ENCODE measurements around the gene NDUFB2.
"Not testable (repeated sequence)": the region's sequence is repeated elsewhere in the genome, so short reads cannot be mapped to it uniquely, and the experiment has no call there.

NDUFB2 gene

DNA sequence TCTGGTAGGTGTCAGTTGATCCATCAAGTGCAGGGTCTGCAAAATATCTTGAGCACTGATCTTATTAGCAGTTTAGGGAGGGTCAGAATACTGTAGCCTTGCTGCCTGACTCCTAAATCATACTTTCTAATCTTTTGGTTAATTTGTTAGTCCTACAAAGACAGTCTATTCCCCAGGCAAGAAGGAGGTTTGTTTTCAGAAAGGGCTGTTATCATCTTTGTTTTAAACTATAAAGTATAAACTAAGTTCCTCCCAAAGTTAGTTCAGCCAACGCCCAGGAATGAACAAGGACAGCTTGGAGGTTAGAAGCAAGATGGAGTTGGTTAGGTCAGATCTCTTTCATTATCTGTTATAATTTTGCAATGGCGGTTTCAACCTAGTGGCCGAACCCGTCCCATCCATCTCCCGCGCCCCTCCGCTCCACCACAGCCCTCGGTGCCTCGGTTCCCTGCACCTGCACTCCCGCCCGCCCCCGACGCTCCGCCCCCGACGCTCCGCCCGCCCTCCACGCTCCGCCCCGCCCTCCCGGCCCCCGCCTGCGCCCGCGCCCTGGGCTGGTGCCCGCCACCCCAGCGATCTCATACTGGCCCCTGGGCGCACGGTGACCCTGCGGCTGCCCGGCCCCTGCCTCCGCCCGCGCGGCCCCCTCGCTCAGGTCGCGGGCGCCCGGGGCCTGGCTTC, 24.0 kb upstream of the NDUFB2 start, which contains the start of gene ADCK2:
Gene ADCK2, plus strand, starts transcription at position 564 of the 681 bp plus-strand sequence. CDS start 386 bp downstream, outside the sequence.
- DNase-seq (ENCODE audit: low read depth): peak; percentile 43

DNA sequence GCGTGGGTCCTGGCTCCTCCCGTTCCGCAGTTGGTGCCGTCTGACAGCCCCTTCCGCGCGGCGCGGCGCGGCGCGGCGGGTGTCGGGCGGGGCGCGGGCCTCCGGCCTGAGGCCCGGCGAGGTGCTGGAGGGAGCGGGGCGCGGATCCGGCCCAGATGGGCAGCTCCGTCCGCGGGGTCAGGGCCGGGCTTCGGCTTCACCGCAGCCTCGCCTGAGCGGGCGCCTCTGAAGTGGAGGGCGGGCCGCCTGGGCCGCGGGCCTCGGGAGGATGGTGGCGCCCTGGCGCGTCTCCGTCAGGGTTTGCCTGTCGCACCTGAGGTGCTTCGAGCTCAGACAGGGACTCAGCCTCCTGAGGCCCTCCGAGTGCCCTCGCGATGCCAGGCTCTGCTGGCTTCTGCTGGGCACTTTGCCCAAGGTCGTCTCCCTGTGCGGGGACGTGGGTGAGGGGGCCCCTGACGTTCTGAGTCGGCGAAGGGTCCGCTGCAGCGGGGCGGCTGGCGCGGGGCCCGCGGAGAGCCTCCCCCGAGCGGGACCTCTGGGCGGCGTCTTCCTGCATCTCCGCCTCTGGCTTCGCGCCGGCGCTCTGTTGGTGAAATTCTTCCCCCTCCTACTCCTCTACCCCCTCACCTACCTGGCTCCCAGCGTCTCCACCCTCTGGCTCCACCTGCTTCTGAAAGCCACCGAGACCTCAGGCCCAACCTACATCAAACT, 23.3 kb upstream of the NDUFB2 start:
- DNase-seq (ENCODE audit: low read depth): peak; percentile 40

DNA sequence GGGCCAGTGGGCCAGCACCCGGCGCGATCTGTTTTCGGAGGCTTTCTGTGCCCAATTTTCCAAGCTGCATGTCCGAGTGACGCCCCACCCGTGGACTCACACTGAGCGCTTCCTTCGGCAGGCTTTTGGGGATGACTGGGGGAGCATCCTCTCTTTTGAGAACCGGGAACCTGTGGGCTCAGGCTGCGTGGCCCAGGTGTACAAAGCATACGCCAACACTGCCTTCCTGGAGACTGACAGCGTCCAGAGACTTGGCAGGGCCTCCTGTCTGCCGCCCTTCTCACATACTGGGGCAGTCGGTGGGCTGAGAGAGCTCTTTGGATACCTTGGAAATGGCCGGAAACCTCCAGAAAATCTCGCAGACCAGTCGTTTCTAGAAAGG, 22.7 kb upstream of the NDUFB2 start:
- no peak for DNase-seq (ENCODE audit: low read depth)

DNA sequence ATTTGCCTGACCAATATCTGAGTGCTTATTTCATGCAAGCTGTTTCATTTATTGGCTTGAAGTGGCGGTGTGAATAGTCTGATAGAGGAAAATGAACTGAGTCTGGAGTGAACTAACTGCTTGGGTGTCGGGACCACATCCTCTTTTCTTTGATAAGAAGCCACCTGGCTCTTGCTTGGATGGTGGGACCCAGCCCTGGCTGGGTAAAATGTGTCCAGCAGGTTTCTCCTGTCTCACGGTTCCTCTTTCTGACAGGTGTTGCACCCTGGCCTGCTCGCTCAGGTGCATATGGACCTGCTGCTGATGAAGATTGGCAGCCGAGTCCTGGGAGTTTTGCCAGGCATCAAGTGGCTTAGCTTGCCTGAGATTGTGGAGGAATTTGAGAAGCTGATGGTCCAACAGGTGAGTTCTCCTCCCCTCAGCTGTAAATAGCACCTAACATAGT, 22.1 kb upstream of the NDUFB2 start:
- DNase-seq (ENCODE audit: low read depth): no peak

DNA sequence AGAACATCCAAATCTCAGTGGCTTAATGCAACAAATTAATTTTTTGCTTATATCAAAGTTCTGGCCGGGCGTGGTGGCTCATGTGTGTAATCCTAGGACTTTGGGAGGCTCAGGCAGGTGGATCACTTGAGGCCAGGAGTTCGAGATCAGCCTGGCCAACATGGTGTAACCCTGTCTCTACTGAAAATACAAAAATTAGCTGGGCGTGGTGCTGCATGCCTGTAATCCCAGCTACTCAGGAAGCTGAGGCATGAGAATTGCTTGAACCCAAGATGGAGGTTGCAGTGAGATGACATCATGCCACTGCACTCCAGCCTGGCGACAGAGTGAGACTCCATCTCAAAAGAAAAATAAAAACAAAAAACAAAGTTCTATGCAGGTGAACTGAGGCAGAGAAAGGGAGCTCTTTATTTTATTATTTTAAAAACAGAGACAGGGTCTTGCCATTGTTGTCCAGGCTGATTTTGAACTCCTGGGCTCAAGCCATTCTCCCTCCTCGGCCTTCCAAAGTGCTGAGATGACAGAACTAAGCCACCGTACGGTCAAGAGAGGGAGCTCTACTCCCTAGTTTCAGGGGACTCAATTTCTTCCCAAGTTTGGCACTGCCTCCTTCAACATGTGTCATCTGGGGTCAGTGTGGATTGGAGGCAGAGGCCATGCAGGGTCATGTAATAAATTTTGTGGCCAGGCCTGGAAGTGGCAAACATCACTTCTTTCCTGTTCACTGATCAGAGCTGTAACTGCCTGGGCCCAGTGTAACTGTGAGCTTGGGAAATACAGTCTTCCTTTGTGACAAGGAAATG, 21.4 kb upstream of the NDUFB2 start:
- DNase-seq (ENCODE audit: low read depth): no peak

DNA sequence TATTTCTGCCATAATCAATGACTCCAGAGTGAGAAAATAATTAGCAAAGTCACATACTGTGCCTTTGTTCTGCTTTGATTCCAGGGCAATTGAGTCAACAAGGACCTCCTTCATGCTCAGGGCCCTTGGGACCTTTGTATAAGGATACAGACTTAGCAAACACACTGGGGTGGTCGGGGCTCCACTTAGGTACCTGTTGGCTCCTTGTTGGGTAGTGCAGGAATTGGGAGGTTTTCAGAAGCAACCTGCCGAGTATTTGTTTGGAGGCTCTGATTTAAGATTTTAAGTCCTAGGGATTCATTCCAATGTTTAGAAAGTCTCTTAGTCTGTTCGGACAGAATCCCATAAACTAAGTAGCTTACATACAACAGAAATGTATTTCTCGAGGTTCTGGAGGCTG, 20.8 kb upstream of the NDUFB2 start:
- DNase-seq (ENCODE audit: low read depth): no peak

DNA sequence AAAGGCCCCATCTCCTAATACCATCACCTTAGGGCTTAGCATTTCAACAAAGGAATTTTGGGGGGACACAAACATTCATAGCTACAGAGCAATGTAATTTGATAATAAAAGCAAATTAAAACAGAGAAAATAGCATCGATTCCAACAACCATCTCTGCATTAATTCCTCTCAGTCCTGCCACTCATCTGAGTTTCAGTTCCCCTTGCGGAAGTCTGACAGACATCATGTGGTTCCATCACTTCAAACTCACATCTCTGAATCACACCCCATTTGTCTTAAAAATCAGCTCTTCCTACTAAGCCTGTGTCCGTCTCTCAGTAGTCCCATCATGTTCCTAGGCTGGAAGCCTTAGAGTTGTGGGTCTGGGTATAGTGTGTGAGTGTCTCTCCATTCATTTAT, 20.2 kb upstream of the NDUFB2 start:
- no peak for DNase-seq (ENCODE audit: low read depth)

DNA sequence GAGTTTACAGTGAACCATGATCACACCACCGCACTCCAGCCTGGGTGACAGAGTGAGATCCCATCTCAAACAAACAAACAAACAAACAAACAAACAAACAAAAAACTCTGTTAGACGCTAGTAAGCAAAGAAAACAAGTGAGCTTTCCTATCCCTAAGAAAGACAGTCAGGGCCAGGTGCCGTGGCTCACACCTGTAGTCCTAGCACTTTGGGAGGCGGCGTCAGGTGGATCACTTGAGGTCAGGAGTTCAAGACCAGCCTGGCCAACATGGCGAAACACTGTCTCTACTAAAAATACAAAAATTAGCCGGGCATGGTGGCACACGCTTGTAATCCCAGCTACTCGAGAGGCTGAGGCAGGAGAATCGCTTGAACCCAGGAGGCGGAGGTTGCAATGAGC, 19.6 kb upstream of the NDUFB2 start:
- not testable (repeated sequence) for DNase-seq (ENCODE audit: low read depth)

DNA sequence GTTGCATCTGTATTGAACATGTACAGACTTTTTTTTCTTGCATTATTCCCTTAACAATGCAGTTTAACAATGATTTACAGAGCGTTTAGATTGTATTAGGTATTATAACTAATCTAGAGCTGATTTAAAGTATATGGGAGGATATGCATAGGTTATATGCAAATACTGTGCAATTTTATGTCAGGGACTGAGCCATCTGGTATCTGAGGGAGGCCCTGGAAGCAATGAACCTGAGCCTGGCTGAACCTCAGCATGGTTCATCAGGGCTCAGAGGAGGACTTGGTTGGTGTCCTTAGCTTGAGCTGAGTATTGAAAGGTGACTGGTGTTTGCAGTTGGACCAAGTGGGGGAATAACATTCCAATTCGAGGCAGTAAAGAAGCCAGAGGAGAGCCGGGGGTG, 19.0 kb upstream of the NDUFB2 start:
- DNase-seq (ENCODE audit: low read depth): no peak

DNA sequence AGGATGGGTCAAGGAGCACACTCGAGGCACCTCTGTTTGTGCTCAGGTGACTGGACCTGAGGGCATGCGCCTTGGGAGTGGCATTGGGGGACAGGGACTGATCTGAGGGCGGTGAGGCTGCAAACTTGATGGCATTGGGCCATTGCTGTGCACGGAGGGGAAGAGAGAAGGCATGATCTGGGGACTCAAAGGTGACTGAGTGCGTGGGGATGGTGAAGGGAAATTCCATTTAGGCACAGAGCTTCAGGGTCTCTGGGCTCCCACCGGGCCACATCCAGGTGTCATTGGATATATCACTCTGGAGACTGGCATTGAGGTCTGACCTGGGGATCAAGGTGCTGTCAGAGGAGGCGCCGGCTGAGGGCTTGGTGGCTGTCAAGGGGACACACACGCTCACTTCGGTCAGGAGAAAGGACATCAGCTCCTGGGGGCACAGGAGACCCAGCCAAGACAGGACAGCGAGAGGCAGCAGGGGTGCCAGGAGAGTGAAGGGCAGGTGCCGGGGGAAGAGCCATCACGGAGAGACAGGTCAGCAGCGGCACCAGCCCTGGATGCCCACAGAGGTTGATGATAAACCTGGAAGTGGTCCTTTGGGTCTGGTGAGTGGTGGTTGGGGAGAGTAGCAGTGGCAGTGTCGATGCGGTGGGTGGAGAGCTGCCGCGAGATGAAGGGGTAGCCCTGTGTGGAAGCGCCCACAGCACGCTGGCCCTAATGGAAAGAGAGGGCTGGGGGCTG, 18.3 kb upstream of the NDUFB2 start:
- no peak for DNase-seq (ENCODE audit: low read depth)

DNA sequence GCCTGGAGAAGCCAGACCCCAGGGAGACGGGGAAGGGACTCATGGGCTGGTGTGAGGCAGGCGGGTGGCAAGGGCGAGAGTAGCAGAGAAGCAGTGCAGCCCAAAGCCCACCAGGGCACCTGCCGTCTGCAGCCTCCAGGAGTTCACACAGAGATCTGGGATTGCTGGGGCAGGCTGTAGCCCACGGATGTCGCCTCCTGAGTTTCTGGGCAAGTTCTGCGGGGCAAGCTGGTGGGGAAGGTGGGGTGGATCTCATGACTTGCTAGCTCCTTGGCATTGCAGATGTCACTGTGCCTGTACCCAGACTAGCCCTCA, 17.7 kb upstream of the NDUFB2 start:
- no peak for DNase-seq (ENCODE audit: low read depth)

DNA sequence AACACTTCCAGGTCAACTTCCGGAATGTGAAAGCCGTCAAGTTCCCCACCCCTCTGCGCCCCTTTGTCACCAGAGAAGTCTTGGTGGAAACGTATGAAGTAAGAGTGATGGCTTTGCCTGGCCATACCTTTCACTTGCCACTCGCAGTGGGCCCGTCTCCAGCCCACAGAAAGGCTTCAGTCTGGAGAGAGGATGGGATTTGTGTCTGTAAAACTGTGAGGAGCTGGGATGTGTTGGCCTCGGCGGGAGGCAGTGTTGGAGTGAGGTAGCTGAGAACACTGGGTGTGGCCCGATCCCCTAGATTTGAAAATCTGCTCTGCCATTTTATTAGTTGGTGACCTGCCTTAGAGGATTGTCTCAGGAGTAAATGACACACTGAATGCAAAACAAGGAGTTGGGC, 17.3 kb upstream of the NDUFB2 start:
- no peak for DNase-seq (ENCODE audit: low read depth)

DNA sequence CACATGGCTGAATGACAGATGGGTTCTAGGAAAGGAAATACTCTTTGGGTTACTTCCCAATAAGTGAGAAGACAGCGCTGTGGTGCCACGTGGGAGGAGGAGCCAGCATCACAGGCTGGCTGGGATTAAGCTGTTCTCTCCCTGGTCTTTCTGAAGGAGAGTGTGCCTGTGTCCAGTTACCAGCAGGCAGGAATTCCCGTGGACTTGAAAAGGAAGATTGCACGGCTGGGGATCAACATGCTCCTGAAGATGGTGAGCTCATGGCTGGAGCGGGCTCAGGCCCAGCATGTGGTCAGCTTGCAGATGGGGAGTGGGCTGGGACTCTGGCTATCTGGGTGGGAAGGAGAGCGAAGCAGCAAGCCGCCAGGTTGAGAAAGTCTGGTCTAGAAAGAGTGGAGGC, 15.6 kb upstream of the NDUFB2 start:
- DNase-seq (ENCODE audit: low read depth): no peak

DNA sequence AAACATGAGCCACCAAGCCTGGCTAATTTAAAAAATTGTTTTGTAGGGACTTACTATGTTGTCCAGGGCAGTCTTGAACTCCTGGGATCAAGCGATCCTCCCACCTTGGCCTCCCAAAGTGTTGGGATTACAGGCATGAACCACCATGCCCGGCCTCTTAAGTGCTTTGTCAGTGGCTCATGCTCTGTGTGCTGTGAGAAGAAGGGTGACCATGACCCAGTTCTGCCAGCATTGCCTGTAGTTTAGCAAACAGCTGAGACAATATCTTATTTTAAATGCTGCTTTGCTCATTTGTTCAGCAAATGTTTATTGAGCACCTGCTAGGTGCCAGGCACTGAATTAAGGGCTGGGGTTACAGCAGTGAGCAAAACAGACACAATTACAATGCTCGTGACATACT, 14.7 kb upstream of the NDUFB2 start:
- no peak for DNase-seq (ENCODE audit: low read depth)

DNA sequence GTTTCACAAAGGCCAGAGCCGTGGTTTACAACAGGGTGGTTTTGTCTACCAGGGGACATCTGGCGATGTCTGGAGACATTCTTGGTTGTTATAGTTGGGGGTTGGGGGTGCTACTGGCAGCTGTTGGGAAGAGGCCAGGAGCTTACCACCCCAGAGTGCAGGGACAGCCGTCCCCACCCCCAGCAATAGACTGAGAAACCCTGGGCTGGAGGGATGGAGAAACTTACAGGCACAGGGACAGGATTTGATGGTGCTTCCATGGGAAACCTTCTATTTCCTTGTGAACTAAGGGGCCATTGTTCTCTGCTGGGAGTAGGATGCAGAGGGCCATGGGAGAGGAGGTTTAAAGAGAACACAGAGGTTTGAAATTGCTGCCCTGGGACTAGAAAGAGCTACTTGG, 12.9 kb upstream of the NDUFB2 start:
- DNase-seq (ENCODE audit: low read depth): no peak

DNA sequence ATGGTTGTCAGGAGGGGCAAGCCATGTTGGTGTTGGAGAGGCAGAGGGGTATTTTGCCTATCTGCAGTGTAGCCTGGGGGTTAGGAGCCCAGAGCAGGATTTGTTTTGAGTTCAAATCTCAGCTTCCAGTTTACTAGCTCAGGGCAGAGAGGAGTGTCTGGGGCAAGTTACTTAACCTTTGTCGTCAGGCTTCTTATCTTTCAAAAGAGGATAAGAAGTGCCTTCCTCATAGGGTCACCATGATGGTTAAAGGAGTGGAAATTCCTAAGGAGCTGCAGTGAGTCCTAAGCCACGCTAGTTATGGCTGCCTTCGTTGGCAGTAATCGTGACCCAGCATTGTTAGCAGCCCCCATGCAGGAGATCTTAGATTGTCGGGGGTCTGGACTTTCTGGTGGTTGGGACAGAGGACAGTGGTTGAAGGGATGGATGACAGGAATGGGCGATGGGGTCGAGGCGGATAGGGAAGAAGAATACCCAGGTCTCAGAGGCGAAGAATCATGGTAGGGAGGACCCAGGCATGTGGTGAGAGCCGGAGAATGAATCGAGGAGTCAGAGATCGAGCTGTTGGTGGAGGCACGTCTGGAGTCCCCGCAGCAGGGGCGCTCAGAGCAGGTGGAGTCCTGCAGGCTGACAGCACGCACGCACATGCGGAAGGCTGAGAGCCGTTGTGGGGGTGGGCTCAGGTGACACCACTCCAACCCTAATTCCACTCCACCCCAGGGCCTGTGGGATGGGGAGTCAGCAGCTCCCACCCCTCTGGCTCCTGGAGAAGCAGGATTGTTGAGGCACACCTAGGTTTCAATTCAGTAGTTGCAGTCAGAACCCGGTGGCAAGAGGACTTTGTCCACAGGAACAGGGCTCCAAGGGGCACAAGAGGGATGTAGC, 12.2 kb upstream of the NDUFB2 start:
- no peak for DNase-seq (ENCODE audit: low read depth)

DNA sequence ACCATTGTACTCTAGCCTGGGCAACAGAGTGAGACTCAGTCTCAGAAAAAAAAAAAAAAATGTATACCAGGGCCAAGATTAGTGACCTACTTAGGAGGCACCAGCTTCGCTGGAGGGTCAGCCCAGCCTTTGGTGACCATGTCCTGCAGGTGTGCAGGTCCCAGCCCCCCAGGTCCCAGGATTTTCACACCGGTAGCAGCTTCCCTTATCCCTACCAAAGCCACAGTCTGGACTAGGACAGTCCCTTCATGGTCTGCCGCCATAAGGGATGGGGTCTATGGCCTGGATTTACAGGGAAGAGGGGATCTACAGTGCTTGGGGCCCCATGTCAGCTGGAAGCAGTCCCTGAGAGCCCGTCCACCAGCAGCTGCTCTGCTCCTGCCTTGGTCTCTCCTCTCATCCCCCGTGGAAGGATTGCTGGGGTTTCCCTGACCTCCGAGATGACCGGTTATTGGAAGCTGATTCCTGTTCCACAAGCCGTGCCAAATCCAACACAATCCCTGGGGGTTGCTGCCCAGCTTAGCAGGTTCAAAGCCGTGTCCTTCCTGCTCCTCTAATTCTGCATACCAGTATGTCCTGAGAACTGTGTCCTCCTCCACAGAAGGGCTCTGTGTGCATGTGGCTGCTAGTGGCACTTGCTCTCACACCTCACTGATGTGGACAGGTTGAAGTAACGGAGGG, 11.0 kb upstream of the NDUFB2 start:
- no peak for DNase-seq (ENCODE audit: low read depth)

DNA sequence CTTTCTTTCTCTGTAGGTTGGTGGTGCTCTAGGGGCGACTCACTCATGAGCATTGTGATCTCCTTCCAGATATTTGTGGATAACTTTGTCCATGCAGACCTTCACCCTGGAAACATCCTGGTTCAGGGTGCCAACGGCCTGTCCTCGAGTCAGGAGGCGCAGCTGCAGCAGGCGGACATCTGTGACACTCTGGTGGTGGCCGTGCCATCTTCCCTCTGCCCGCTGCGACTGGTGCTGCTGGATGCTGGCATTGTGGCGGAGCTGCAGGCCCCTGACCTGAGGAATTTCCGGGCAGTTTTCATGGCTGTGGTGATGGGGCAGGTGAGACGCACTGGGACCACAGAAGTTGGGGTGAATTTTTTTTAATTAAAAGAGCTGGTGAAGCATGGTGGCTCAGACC, 9.6 kb upstream of the NDUFB2 start:
- DNase-seq (ENCODE audit: low read depth): no peak

DNA sequence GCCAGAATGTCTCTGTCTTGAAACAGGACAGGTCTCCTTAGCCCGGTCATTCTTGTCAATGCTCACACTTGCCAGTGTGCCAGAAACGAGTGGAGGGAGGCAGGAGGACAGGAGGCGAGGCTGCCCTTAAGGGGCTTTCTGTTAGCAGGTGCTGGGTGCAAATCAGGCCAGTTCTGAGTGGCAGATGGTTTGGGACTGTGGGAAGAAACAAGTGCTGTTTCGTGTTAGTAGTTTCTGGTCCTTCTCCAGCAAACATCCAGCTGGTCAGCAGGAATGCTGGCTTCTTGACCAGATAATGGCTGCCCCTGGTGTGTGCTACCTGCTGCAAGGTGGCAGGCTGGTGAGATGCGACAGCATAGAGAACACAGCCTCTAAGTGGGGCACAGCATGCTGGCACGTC, 8.2 kb upstream of the NDUFB2 start:
- DNase-seq (ENCODE audit: low read depth): no peak

DNA sequence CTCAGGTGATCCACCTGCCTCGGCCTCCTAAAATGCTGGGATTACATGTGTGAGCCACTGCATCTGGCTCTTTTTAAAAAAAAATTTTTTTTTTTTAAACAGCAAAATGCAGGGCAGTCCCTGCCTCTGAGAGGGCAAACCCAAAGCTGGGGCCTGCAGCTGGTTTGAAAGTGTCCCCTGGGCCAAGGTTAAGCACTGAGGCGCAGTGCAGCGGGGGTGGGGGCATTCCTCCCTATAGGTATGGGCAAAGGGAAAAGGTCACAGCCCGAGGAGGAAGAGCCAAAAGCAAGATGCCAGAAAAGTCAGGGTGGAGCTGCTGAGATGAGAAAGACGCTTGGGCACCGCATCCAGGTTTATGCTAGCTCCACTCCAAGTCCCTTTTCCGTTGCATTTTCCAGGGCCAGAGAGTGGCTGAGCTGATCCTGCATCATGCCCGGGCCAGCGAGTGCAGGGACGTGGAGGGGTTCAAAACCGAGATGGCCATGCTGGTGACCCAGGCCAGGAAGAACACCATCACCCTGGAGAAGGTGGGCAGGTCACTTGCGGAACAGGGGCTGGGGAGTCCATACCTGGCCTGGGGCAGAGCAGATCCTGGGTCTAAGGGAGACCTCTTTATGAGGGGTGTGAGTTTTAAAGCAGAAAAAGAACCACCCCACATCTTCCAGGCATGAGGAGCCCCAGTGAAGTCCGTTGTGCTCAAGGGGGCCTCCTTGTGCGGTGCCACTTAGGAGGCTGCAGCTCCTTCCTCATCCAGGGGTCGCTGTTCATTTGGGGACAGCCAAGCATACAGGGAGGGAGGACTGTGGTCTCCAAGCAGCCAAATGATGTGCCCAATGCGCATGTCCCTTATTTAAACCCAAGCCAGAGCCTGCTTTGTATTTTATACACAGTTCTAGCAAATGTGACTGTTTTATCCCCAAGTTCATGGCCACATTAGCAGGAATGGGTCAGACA, 7.0 kb upstream of the NDUFB2 start:
- no peak for DNase-seq (ENCODE audit: low read depth)

Data from activated T-helper 9 cell treated with anti-CD3 and anti-CD28 coated beads, Interleukin-2, amount 50 U/mL, for 16 hours (primary cell).